Transverse colon (tissue), 4 donors: Measurements from ENCODE around the gene KLB. TPM values are rescaled to one million over a fixed set of nuclear protein-coding genes. Genes with fewer than 3 reads are reported as not detected.

Experiments used
- DNase-seq: peaks from one replicate; pipeline ENCODE4 v3.0.0-alpha.2; 2019
- H3K27ac ChIP-seq, 4 donors: fragments of 200-600 bp; sonication (generic); 2 replicates each; pipeline ENCODE4 v1.5.1; 2016 to 2018; ENCODE audit warnings: inconsistent platforms in 4 of 4
- H3K27me3 ChIP-seq: fragments of 200-600 bp; sonication (generic); 2 replicates; pipeline ENCODE4 v1.5.1; 2017; ENCODE audit warnings: inconsistent platforms
- H3K36me3 ChIP-seq, 4 donors: fragments of 200-600 bp; sonication (generic); 2 replicates each; pipeline ENCODE4 v1.5.1; 2017 to 2019; ENCODE audit warnings: inconsistent platforms in 4 of 4
- H3K4me1 ChIP-seq, 4 donors: fragments of 200-600 bp; sonication (generic); 2 replicates each; pipeline ENCODE4 v1.5.1; 2017 to 2020; ENCODE audit warnings: inconsistent platforms in 4 of 4
- H3K4me3 ChIP-seq, 4 donors: fragments of 200-600 bp; sonication (generic); 1 replicate in 1 of 4; 2 replicates in 3 of 4; pipeline versions ENCODE4 v1.5.1 to v1.6.1; 2017 to 2019; ENCODE audit warnings: inconsistent platforms in 4 of 4
- H3K9me3 ChIP-seq, 2 donors: fragments of 200-600 bp; sonication (generic); 2 replicates each; pipeline ENCODE4 v1.5.1; 2017 to 2019; ENCODE audit warnings: inconsistent platforms in 2 of 2
- EP300 ChIP-seq: sonication (generic); formaldehyde crosslinking; IDR thresholded peaks from one replicate; pipeline ENCODE4 v1.6.1; 2017; ENCODE audit warnings: antibody characterized with exemption, low read depth
- POLR2A ChIP-seq: fragments of 450-650 bp; IDR thresholded peaks from one replicate; pipeline ENCODE4 v1.6.1; 2016; ENCODE audit warnings: antibody characterized with exemption, mild to moderate bottlenecking, moderate library complexity
- POLR2AphosphoS5 ChIP-seq, 3 donors: sonication (generic); formaldehyde crosslinking; IDR thresholded peaks; one replicate each; pipeline ENCODE4 v1.6.1; 2016; ENCODE audit warnings: antibody characterized with exemption in 3 of 3
- WGBS, 2 donors: methylation state at CpG; one replicate each; pipeline ENCODE4 v1.1.5; 2018; ENCODE audit warnings: low coverage in 1 of 2; 5-methylcytosine and 5-hydroxymethylcytosine counted together
- in situ Hi-C, 4 donors: fragments of 200-750 bp; cut with MboI; loops; one replicate each; pipeline versions ENCODE4 v1.15.0 to v1.15.1; 2017; ENCODE audit warnings: low sequenced_read_pairs in 3 of 4, low pct_ligation_motif_present in 1 of 4, low pct_unique_long_range_greater_than_20kb in 1 of 4
- intact Hi-C: fragments of 100-400 bp; cut with DNase I; formaldehyde crosslinking; loops from one replicate; pipeline ENCODE4 v1.15.1; 2023; ENCODE audit warnings: low total_unique reads
- total RNA-seq, 4 donors: library from RNA; depleted of rRNA; stranded (reverse); fragments of >200 nt; gene quantifications; one replicate each; pipeline ENCODE4 v1.1.0, GENCODE V29; 2016
- TF ChIP-seq, protein P1 (sequence below), 5 experiments: fragments of 200-600 bp in 3 of 5; fragments of 450-650 bp in 2 of 5; sonication (generic) in 3 of 5; IDR thresholded peaks; 1 replicate in 2 of 5; 2 replicates in 3 of 5; pipeline ENCODE4 v1.5.1; 2016 to 2017; ENCODE audit warnings: antibody characterized with exemption in 5 of 5, inconsistent platforms in 3 of 5, mild to moderate bottlenecking in 2 of 5, moderate library complexity in 1 of 5

KLB gene
- total RNA-seq, 4 donors from 2014 or later: 0.37 to 2.5 (median 0.79) TPM; not detected in 1

DNA sequence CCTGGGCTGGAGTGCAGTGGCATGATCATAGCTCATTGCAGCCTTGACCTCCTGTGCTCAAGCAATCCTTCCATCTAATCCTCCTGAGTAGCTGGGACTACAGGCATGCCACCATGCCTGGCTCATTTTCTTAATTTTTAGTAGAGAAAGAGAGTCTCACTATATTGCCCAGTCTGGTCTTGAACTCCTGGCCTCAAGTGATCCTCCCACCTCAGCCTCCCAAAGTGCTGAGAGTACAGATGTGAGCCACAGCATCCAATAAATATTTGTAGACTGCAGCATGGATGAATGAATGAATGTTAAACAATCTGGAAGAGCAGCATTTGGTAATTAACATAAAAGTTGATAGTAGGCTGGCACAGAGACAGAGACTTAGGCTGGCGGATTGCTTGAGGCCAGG, 20.0 kb downstream of the KLB start:
- no peaks in the 10 kb centered on the region for H3K27me3 ChIP-seq
- TF ChIP-seq, protein P1, sequence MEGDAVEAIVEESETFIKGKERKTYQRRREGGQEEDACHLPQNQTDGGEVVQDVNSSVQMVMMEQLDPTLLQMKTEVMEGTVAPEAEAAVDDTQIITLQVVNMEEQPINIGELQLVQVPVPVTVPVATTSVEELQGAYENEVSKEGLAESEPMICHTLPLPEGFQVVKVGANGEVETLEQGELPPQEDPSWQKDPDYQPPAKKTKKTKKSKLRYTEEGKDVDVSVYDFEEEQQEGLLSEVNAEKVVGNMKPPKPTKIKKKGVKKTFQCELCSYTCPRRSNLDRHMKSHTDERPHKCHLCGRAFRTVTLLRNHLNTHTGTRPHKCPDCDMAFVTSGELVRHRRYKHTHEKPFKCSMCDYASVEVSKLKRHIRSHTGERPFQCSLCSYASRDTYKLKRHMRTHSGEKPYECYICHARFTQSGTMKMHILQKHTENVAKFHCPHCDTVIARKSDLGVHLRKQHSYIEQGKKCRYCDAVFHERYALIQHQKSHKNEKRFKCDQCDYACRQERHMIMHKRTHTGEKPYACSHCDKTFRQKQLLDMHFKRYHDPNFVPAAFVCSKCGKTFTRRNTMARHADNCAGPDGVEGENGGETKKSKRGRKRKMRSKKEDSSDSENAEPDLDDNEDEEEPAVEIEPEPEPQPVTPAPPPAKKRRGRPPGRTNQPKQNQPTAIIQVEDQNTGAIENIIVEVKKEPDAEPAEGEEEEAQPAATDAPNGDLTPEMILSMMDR (IDR thresholded peaks at IDR 0.05): no peak
- TF ChIP-seq EP300 (no peak), POLR2A (no peak), POLR2AphosphoS5 (IDR thresholded peaks at IDR 0.05) (no peak)
- H3K9me3 ChIP-seq: no peaks in the 10 kb centered on the region
- H3K4me3 ChIP-seq: no peak overlapping the region
- H3K4me1 ChIP-seq: no peaks in the 10 kb centered on the region
- no peak for DNase-seq
- H3K27ac ChIP-seq: no peak overlapping the region
- in situ Hi-C loops (loop anchor here in 1 of 4 donors (25.0 kb wide), 1 partner anchor 539 kb away; no protein-coding TSS in a partner anchor), intact Hi-C loops (no loop called here)
- WGBS, 2 donors: 92 to 100% methylated on average over 1 of the region's 1 CpG
- H3K36me3 ChIP-seq: no peaks in the 10 kb centered on the region

DNA sequence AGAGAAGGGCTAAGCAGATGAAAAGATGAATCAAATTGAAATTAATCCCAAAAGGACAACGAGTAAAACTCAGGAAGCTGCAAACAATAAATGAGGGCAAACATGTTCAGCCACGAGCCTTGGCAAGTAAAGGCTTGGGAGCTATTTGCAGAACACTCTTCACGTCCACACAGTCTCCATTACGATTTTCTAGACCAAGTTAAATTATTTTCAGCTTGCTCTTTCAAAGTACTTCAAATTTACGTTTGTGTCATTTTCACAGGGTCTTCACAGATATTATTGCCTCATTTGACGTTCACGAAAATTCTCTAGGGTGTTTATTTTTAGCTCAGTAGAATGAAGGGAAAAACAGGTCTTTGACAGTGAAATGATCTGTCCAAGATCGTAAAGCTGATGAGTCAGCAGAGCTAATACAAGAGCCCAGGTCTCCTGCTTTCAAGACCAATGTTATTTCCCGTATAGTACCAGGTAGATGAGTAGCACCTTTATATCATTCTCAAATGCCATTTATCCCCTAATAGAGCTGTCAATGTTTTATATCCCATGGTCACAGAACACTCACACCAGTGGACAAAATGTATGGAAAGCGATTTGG, 20.9 kb downstream of the KLB start:
- H3K27me3 ChIP-seq: no peaks in the 10 kb centered on the region
- H3K4me1 ChIP-seq: no peaks in the 10 kb centered on the region
- no peaks in the 10 kb centered on the region for H3K36me3 ChIP-seq
- H3K4me3 ChIP-seq: no peak overlapping the region
- DNase-seq: no peak
- H3K9me3 ChIP-seq: no peaks in the 10 kb centered on the region
- TF ChIP-seq, protein P1 (IDR thresholded peaks at IDR 0.05): no peak
- TF ChIP-seq EP300: no peak
- no peak for TF ChIP-seq POLR2AphosphoS5 (IDR thresholded peaks at IDR 0.05)
- no peak for TF ChIP-seq POLR2A
- in situ Hi-C loops (loop anchor here in 1 of 4 donors (25.0 kb wide), 1 partner anchor 540 kb away; no protein-coding TSS in a partner anchor), intact Hi-C loops (no loop called here)
- H3K27ac ChIP-seq: no peak overlapping the region
- WGBS, 2 donors: 45 to 60% methylated on average over 10 of the region's 10 CpGs

DNA sequence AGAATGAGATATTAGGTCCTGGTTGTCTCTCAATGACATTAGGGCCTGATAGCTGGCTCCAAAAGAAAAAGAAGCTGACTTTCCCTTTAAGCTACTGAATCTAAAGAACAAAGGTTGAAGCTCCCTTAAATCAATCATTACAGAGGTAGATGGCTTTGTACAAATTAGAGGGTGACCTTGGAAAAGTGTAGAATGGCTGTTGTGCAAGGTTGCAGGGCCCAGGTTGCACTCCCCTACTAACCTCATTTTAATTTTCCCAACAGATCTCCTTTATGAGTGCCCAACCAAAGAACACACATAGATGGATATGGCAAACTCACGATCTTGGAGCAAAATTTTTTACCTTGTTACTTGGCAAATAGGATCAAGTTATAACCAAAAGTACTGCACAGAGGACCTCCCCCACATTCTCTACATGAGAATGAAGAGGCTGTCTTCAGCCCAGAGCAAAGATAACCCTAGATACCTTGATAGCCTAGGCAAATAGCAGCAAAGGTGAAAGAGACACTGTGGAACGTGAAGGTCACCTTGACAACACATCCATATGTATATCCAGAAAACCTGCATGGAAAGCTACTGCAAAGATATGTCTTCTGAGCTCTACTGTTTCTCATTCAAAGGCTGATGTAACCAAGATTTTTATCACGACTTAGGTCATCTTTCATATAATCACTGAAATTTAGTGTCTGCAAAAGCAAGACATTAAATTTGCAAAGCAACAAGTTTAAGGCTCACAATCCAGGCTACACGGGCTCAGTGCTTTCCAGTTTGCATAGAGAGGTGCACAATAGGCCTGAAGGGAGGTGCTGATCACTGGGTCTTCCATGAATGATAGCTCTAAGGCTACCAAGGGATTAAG, 23.0 kb downstream of the KLB start:
- no peaks in the 10 kb centered on the region for H3K27me3 ChIP-seq
- in situ Hi-C loops: loop anchor here in 1 of 4 donors (25.0 kb wide), 1 partner anchor 542 kb away; no protein-coding TSS in a partner anchor
- WGBS, 2 donors: 70 to 83% methylated on average over 2 to 4 of the region's 4 CpGs

More for the DNA sequence above, 23.0 kb downstream of the KLB start:
- Histone ChIP-seq H3K9me3 (no peaks in the 10 kb centered on the region), H3K36me3 (no peaks in the 10 kb centered on the region), H3K4me3 (no peak overlapping the region), H3K27ac (no peak overlapping the region), H3K4me1 (no peaks in the 10 kb centered on the region)
- intact Hi-C loops: no loop called here
- no peak for TF ChIP-seq POLR2A
- TF ChIP-seq, protein P1 (IDR thresholded peaks at IDR 0.05): no peak
- TF ChIP-seq EP300: no peak
- TF ChIP-seq POLR2AphosphoS5 (IDR thresholded peaks at IDR 0.05): no peak
- DNase-seq: no peak
